NT2/D1 (cell line): ENCODE results near the gene TOMM70.

ENCODE experiments used
- SUZ12 ChIP-seq: IDR thresholded peaks from 2 replicates; pipeline ENCODE4 v1.6.1; 2011; ENCODE audit not compliant: insufficient read length, insufficient read depth; ENCODE audit errors: extremely low read depth
- YY1 ChIP-seq: IDR thresholded peaks from 2 replicates; pipeline ENCODE4 v1.6.1; 2011; ENCODE audit not compliant: insufficient read length, insufficient read depth

GRCh38 chr3:100413613-100414012 lies 12.7 kb upstream of the TOMM70 start:
- TF ChIP-seq YY1 (no peak), SUZ12 (no peak)
